HL-60 (cell line): Measurements from ENCODE around the gene DEPDC1B.
"Not testable (repeated sequence)": the region's sequence is repeated elsewhere in the genome, so short reads cannot be mapped to it uniquely, and the experiment has no call there.

ENCODE experiments used
- DNase-seq, 2 experiments: peaks; one replicate each; pipeline ENCODE4 v3.0.0-alpha.2; 2010 to 2020; ENCODE audit warnings: low read depth in 1 of 2, low spot score in 1 of 2
- H3K27ac ChIP-seq: fragments of 250-450 bp; sonication (Bioruptor Pico); replicated peaks from 2 replicates; pipeline ENCODE4 v1.5.1; 2020; ENCODE audit warnings: mild to moderate bottlenecking, moderate library complexity
- H3K27me3 ChIP-seq: fragments of 250-450 bp; sonication (Bioruptor Pico); 2 replicates; pipeline ENCODE4 v1.5.1; 2021; ENCODE audit warnings: mild to moderate bottlenecking, moderate library complexity; ENCODE audit not compliant: insufficient read depth, poor library complexity, severe bottlenecking
- H3K4me3 ChIP-seq: replicated peaks from 2 replicates; pipeline ENCODE4 v1.5.1; 2011; ENCODE audit warnings: mild to moderate bottlenecking, control low read depth, low read length; ENCODE audit not compliant: insufficient read depth
- GABPA ChIP-seq: IDR thresholded peaks from 2 replicates; pipeline ENCODE4 v1.6.1; 2012; ENCODE audit warnings: low read depth
- POLR2AphosphoS5 ChIP-seq: IDR thresholded peaks from 2 replicates; pipeline ENCODE4 v1.6.1; 2012; ENCODE audit warnings: low read depth
- SPI1 ChIP-seq: IDR thresholded peaks from 2 replicates; pipeline ENCODE4 v1.6.1; 2012; ENCODE audit warnings: low read depth, mild to moderate bottlenecking, borderline replicate concordance
- TF ChIP-seq, protein P1 (sequence below): IDR thresholded peaks from 2 replicates; pipeline ENCODE4 v1.6.1; 2012; ENCODE audit warnings: low read depth; ENCODE audit not compliant: insufficient replicate concordance
- TF ChIP-seq, protein P2 (sequence below): IDR thresholded peaks from one replicate; pipeline ENCODE4 v1.5.1; 2011; ENCODE audit warnings: low read length, control low read depth, inconsistent platforms; ENCODE audit not compliant: insufficient read depth

The DEPDC1B gene

DNA sequence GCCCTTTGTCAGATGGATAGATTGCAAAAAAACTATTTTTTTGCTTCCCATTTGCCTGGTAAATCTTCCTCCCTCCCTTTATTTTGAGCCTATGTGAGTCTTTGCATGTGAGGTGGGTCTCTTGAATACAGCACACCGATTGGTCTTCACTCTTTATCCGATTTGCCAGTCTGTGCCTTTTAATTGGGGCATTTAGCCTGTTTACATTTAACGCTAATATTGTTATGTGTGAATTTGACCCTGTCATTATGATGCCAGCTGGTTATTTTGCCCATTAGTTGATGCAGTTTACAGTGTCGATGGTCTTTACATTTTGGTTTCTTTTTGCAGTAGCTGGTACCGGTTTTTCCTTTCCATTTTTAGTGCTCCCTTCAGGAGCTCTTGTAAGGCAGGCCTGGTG lies 13.0 kb upstream of the DEPDC1B start:
- H3K4me3 ChIP-seq, result no peak overlapping the region
- TF ChIP-seq GABPA, result no peak
- TF ChIP-seq, protein P1, sequence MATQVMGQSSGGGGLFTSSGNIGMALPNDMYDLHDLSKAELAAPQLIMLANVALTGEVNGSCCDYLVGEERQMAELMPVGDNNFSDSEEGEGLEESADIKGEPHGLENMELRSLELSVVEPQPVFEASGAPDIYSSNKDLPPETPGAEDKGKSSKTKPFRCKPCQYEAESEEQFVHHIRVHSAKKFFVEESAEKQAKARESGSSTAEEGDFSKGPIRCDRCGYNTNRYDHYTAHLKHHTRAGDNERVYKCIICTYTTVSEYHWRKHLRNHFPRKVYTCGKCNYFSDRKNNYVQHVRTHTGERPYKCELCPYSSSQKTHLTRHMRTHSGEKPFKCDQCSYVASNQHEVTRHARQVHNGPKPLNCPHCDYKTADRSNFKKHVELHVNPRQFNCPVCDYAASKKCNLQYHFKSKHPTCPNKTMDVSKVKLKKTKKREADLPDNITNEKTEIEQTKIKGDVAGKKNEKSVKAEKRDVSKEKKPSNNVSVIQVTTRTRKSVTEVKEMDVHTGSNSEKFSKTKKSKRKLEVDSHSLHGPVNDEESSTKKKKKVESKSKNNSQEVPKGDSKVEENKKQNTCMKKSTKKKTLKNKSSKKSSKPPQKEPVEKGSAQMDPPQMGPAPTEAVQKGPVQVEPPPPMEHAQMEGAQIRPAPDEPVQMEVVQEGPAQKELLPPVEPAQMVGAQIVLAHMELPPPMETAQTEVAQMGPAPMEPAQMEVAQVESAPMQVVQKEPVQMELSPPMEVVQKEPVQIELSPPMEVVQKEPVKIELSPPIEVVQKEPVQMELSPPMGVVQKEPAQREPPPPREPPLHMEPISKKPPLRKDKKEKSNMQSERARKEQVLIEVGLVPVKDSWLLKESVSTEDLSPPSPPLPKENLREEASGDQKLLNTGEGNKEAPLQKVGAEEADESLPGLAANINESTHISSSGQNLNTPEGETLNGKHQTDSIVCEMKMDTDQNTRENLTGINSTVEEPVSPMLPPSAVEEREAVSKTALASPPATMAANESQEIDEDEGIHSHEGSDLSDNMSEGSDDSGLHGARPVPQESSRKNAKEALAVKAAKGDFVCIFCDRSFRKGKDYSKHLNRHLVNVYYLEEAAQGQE, result no peak
- TF ChIP-seq SPI1, result no peak
- TF ChIP-seq POLR2AphosphoS5, result no peak
- no peak overlapping the region for H3K27ac ChIP-seq
- no peaks in the 10 kb centered on the region for H3K27me3 ChIP-seq
- DNase-seq, result no peak

DNA sequence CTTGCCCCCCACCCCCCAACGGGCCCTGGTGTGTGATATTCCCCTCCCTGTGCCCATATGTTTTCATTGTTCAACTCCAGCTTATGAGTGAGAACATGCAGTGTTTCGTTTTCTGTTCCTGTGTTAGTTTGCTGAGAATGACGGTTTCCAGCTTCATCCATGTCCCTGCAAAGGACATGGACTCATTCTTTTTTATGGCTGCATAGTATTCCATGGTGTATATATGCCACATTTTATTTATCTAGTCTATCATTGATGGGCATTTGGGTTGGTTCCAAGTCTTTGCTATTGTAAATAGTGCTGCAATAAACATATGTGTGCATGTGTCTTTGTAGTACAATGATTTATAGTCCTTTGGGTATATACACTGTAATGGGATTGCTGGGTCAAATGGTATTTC lies 11.9 kb upstream of the DEPDC1B start:
- DNase-seq, H3K27ac ChIP-seq, H3K4me3 ChIP-seq, H3K27me3 ChIP-seq: not testable (repeated sequence)

DNA sequence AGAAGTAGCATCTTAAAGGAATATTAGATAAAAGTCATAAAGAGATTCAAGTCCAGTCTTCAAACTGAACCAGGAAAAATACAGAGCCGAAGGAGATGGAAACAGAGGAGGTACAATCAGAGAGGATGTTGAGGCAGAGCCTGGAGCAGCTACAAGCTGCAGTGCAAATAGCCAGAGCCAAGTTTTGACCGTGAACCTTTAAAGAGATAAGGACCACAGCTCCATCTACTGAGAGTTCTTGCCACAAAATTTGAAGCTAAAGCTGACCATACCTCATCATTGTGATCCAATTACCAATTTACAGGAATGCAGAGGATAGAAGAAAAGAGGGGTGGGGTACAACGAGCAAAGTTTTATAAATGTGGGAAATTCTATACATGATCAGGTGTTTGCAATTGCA lies 10.4 kb upstream of the DEPDC1B start:
- DNase-seq, result no peak
- no peak overlapping the region for H3K27ac ChIP-seq

DNA sequence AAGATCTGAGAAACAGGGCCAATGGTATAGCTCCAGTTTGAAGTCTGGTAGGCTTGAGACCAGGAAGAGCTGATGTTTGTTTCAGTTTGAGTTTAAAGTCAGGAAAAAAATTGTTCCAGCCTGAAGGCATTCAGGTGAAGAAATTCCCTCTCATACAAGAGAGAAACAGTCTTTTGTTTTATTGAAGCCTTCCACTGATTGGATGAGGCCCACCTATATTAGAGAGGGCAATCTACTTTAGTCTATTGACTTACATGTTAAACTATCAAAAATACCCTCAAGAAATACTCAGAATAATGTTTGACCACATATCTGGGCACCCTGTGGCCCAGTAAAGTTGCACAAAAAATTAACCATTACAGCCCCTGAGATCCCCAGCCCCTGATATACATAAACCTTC lies 5.2 kb upstream of the DEPDC1B start:
- no peak for DNase-seq
- TF ChIP-seq GABPA, result no peak
- no peak for TF ChIP-seq SPI1
- TF ChIP-seq POLR2AphosphoS5, result no peak
- TF ChIP-seq, protein P1, result no peak
- TF ChIP-seq, protein P2, sequence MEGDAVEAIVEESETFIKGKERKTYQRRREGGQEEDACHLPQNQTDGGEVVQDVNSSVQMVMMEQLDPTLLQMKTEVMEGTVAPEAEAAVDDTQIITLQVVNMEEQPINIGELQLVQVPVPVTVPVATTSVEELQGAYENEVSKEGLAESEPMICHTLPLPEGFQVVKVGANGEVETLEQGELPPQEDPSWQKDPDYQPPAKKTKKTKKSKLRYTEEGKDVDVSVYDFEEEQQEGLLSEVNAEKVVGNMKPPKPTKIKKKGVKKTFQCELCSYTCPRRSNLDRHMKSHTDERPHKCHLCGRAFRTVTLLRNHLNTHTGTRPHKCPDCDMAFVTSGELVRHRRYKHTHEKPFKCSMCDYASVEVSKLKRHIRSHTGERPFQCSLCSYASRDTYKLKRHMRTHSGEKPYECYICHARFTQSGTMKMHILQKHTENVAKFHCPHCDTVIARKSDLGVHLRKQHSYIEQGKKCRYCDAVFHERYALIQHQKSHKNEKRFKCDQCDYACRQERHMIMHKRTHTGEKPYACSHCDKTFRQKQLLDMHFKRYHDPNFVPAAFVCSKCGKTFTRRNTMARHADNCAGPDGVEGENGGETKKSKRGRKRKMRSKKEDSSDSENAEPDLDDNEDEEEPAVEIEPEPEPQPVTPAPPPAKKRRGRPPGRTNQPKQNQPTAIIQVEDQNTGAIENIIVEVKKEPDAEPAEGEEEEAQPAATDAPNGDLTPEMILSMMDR, result no peak
- H3K27me3 ChIP-seq, result no peaks in the 10 kb centered on the region
- H3K4me3 ChIP-seq, result no peak overlapping the region
- H3K27ac ChIP-seq, result no peak overlapping the region

More for the DNA sequence above, 10.4 kb upstream of the DEPDC1B start:
- Histone ChIP-seq H3K27me3 (no peaks in the 10 kb centered on the region), H3K4me3 (no peak overlapping the region)
- TF ChIP-seq, protein P1, result no peak
- no peak for TF ChIP-seq SPI1
- TF ChIP-seq POLR2AphosphoS5, result no peak
- TF ChIP-seq GABPA, result no peak
- TF ChIP-seq, protein P2, result no peak
